ENCODE results near the gene ZMIZ1. TPM values are rescaled to one million over a fixed set of nuclear protein-coding genes. Genes with fewer than 3 reads are reported as not detected.

ZMIZ1 gene
- total and polyA plus RNA-seq, 8 donors, result 63.1 to 87.2 (median 76.8) TPM

DNA sequence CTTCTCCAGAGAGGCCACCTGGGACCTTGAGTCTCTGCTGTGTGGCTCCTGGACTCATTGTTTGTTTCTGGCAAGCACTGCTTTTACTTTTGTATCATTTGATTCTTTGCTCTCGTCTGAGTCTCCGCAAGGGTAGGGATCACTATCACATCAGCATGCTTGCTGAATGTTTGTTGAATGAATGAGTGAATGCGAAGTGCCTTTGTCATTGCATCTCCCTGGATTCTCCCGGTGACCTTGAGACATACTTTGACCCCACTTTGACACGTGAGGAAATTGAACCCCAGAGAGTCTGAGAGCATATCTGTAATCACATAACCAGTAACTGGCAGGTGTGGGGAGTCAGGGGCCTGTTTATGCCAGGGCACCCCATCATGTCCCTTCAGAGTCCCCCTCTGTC lies 92.8 kb downstream of the ZMIZ1 start:
- Histone ChIP-seq H3K4me1 (peaks cover 34 to 62% of the 10 kb centered on the region in 2 donors), H3K27me3 (no peaks in the 10 kb centered on the region), H3K9me3 (no peaks in the 10 kb centered on the region), H3K36me3 (peaks cover 0 to 29% of the 10 kb centered on the region in 2 donors), H3K27ac (peak overlapping the region in 1 of 2 donors; percentile 81), H3K4me3 (no peak overlapping the region)
- intact Hi-C loops (cut with DNase I), result no loop called here
- no peak for TF ChIP-seq CTCF (IDR thresholded peaks at IDR 0.05)
- ATAC-seq (no peak), DNase-seq (no peak)

GRCh38 chr10:79162022-79162421 lies 93.3 kb downstream of the ZMIZ1 start:
- H3K4me1 ChIP-seq, result peaks cover 30 to 57% of the 10 kb centered on the region in 2 donors
- peak in 1 of 4 donors; percentile 68 for DNase-seq
- no peak for ATAC-seq
- no peaks in the 10 kb centered on the region for H3K9me3 ChIP-seq
- TF ChIP-seq CTCF (IDR thresholded peaks at IDR 0.05), result no peak
- H3K4me3 ChIP-seq, result no peak overlapping the region
- H3K36me3 ChIP-seq, result peaks cover 0 to 34% of the 10 kb centered on the region in 2 donors
- no peaks in the 10 kb centered on the region for H3K27me3 ChIP-seq
- no peak overlapping the region for H3K27ac ChIP-seq
- intact Hi-C loops (cut with DNase I), result no loop called here

DNA sequence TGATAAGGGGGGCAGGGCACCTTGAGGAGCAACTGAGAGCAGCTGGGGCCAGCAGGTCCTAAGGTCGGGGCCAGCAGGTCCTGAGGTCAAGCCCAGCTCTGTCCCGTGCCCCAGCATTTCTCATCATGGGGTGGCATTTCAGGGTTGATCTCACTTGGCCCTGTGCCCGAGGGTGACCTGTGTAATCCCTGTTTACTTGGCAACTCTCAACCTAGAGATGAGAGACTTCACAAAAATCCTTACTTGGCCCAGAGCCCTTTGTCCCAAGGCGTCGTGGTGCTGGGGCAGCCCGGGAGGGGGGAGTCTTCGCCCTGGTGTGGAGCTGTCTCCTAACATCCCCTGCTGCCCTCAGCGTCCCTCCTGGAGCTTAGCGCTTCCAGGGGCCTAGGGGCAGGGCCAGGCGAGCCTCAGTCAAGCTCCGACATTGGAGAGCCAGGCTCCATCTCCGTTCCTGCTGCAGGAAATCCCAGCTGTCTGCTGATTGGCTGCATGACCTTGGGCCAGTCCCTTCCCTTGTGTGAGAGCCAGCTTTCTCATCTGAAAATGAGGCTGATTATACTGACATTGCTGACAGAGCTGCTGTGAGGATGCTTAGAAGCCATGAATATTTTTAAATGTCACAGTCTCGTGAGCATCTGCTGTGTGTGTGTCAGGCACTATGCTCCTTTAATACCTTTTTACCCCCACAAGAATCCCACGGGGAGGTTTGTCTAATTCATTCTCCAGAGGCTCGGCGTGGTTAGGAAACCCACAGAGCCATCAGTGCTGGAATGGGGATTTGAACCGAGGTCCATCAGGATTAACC lies 94.3 kb downstream of the ZMIZ1 start:
- peaks cover 23 to 47% of the 10 kb centered on the region in 2 donors for H3K4me1 ChIP-seq
- no peak overlapping the region for H3K27ac ChIP-seq
- no peak for TF ChIP-seq CTCF (IDR thresholded peaks at IDR 0.05)
- intact Hi-C loops (cut with DNase I), result no loop called here
- peaks cover 0 to 44% of the 10 kb centered on the region in 2 donors for H3K36me3 ChIP-seq
- no peaks in the 10 kb centered on the region for H3K27me3 ChIP-seq
- no peak overlapping the region for H3K4me3 ChIP-seq
- H3K9me3 ChIP-seq, result no peaks in the 10 kb centered on the region
- ATAC-seq, result no peak
- DNase-seq, result peak in 1 of 4 donors; percentile 63

DNA sequence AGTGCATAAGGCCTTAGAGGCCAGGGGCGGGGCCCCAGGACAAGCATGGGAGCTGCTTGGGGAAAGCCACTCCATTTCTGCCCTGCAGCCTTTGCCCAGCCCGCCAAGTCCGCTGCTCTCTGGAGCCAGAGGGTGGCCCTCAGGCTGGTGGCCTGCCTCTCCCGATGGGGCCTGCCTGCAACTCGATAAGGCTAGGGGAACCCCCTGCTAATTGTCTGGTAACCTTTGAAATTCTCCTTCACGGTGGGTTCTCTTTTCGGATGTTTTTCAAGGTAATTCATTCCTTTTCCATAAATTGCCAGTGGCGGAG lies 94.9 kb downstream of the ZMIZ1 start:
- Histone ChIP-seq H3K27ac (no peak overlapping the region), H3K4me3 (no peak overlapping the region), H3K9me3 (no peaks in the 10 kb centered on the region), H3K36me3 (peaks cover 0 to 50% of the 10 kb centered on the region in 2 donors), H3K27me3 (no peaks in the 10 kb centered on the region), H3K4me1 (peaks cover 17 to 41% of the 10 kb centered on the region in 2 donors)
- ATAC-seq (no peak), DNase-seq (peak in 1 of 4 donors; percentile 58)
- intact Hi-C loops (cut with DNase I), result no loop called here
- TF ChIP-seq CTCF (IDR thresholded peaks at IDR 0.05), result no peak

- TF ChIP-seq CTCF (IDR thresholded peaks at IDR 0.05), result no peak
- Histone ChIP-seq H3K27me3 (no peaks in the 10 kb centered on the region), H3K9me3 (no peaks in the 10 kb centered on the region), H3K4me3 (no peak overlapping the region), H3K4me1 (peaks cover 13 to 37% of the 10 kb centered on the region in 2 donors), H3K36me3 (peaks cover 0 to 54% of the 10 kb centered on the region in 2 donors), H3K27ac (no peak overlapping the region)
- intact Hi-C loops (cut with DNase I), result no loop called here
- ATAC-seq, result no peak
- DNase-seq, result peak in 1 of 4 donors; percentile 28
These were observed 95.3 kb downstream of the ZMIZ1 start for GRCh38 chr10:79164075-79164474.

All from left lung (tissue), 10 donors.